ENCODE measurements around the gene CACNA2D1.

Gene CACNA2D1

DNA sequence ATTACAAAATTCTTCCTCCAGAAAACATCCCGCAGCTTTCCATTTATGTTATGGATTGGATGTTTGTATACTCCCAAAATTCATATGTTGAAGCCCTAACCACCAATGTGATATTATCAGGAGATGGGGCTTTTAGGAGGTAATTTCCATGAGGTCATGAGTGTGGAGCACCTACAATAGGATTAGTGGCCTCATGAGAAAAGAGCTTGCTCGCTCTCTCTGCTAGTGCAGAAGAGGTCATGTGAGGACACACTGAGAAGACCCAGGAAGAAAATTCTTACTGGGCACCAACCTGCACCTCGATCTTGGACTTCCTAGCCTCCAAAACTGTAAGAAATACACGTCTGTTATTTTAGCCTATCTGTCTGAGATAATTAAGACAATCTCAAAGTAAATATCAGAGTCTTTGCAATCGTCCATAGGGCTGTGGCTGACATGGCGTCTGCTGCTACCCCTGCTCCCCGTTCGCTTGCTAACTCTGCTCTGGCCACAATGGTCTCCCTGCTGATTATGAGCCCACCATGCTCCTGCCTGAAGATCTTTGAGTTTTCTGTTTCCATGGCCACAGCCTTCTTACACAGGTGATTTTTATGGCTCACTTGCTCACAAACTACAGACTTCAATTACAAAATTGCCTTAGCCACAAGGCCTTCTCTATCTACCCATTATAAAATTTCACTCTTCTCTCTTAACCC lies 333.3 kb downstream of the CACNA2D1 start:
- TF ChIP-seq, protein P1, sequence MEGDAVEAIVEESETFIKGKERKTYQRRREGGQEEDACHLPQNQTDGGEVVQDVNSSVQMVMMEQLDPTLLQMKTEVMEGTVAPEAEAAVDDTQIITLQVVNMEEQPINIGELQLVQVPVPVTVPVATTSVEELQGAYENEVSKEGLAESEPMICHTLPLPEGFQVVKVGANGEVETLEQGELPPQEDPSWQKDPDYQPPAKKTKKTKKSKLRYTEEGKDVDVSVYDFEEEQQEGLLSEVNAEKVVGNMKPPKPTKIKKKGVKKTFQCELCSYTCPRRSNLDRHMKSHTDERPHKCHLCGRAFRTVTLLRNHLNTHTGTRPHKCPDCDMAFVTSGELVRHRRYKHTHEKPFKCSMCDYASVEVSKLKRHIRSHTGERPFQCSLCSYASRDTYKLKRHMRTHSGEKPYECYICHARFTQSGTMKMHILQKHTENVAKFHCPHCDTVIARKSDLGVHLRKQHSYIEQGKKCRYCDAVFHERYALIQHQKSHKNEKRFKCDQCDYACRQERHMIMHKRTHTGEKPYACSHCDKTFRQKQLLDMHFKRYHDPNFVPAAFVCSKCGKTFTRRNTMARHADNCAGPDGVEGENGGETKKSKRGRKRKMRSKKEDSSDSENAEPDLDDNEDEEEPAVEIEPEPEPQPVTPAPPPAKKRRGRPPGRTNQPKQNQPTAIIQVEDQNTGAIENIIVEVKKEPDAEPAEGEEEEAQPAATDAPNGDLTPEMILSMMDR (IDR thresholded peaks at IDR 0.05; ENCODE audit: low read depth, low read length): no peak
- in situ Hi-C loops (cut with HindIII; ENCODE audit: low sequenced_read_pairs): no loop called here
- DNase-seq (ENCODE audit: low read depth, low spot score): no peak
- no peak overlapping the region for H3K4me3 ChIP-seq (ENCODE audit: low read depth, low read length)

DNA sequence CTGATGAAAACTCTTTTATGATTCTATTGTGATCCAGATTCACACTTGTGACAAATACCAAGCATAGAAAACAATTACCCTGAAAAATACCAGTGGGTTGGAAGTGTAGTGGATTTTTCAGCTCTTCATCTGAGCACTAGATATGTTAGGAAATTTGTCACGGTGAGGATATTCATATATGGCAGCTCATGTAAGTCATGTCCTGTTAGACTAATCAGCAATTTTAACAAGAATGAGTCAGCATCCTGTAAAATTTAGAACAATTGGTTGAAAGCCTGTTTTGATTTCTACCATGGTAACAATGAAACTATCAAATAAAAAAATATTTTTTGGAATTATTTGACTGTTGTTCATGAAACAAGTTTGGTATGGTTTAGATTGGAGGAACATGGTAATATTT lies 334.3 kb downstream of the CACNA2D1 start:
- in situ Hi-C loops (cut with HindIII; ENCODE audit: low sequenced_read_pairs): no loop called here
- DNase-seq (ENCODE audit: low read depth, low spot score): peak; percentile 41
- TF ChIP-seq, protein P1 (IDR thresholded peaks at IDR 0.05; ENCODE audit: low read depth, low read length): no peak
- H3K4me3 ChIP-seq (ENCODE audit: low read depth, low read length): no peak overlapping the region

- TF ChIP-seq, protein P1 (IDR thresholded peaks at IDR 0.05; ENCODE audit: low read depth, low read length): no peak
- in situ Hi-C loops (cut with HindIII; ENCODE audit: low sequenced_read_pairs): no loop called here
- H3K4me3 ChIP-seq (ENCODE audit: low read depth, low read length): no peak overlapping the region
- DNase-seq (ENCODE audit: low read depth, low spot score): no peak
Observed at GRCh38 chr7:82106201-82106600, 337.4 kb downstream of the CACNA2D1 start.

DNA sequence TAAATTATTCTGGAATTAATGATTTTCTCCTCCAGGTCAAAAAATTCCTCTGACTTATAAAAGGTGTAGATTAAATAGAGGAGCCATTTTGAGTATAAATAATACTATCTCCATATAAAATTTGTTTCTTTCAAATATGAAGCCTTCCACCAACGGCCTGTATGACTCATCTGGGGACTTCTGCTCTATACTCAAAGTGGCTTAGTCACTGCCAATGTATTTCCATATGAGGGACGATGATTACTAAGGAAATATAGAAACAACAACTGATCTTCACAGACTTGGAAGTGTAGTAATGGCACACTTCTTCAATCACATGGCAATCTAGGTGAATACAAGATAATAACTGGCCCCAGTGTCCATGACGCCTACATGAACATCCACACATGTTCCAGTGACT lies 338.1 kb downstream of the CACNA2D1 start:
- in situ Hi-C loops (cut with HindIII; ENCODE audit: low sequenced_read_pairs): no loop called here
- TF ChIP-seq, protein P1 (IDR thresholded peaks at IDR 0.05; ENCODE audit: low read depth, low read length): no peak
- DNase-seq (ENCODE audit: low read depth, low spot score): peak; percentile 76
- no peak overlapping the region for H3K4me3 ChIP-seq (ENCODE audit: low read depth, low read length)

GRCh38 chr7:82098414-82098813 lies 345.2 kb downstream of the CACNA2D1 start:
- DNase-seq (ENCODE audit: low read depth, low spot score): no peak
- in situ Hi-C loops (cut with HindIII; ENCODE audit: low sequenced_read_pairs): no loop called here
- TF ChIP-seq, protein P1 (IDR thresholded peaks at IDR 0.05; ENCODE audit: low read depth, low read length): no peak
- H3K4me3 ChIP-seq (ENCODE audit: low read depth, low read length): no peak overlapping the region

DNA sequence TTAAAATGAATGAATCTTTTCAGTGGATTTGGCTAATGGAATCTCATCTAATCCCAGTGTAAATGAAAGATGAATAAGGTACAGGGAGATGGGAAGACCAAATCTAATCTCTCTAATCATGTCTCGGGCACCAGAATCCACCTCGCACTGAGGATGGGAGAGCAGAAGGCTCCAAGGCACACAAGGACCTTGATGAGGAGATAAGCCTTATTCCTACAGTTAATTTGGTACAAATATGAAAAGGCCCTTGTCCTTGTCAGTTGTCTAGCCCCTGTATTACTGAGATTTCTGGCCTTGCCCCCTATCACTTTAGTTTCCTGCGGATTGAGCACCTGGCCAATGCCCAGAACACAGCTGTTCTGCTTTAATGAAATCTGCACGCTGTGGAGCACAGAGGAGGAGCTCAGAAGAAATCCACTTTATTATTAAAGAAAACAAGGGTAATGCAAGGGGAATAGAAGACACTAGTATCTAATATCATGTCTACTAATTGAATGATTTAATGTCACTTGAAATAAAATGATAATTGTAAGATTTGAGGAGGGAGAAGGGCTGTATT lies 352.4 kb downstream of the CACNA2D1 start:
- no peak for DNase-seq (ENCODE audit: low read depth, low spot score)
- TF ChIP-seq, protein P1 (IDR thresholded peaks at IDR 0.05; ENCODE audit: low read depth, low read length): no peak
- no peak overlapping the region for H3K4me3 ChIP-seq (ENCODE audit: low read depth, low read length)
- in situ Hi-C loops (cut with HindIII; ENCODE audit: low sequenced_read_pairs): no loop called here

All from astrocyte of the spinal cord (primary cell).